GM13976 (cell line): ENCODE results near the gene CLEC16A.

Experiments used
- DNase-seq: peaks from one replicate; pipeline ENCODE4 v3.0.0; 2012; ENCODE audit warnings: low spot score
- in situ Hi-C: fragments of 300-500 bp; cut with MboI; formaldehyde crosslinking; loops from one replicate; pipeline ENCODE4 v1.12.0; 2022; ENCODE audit warnings: low sequenced_read_pairs, mixed read lengths, inconsistent platforms; ENCODE audit not compliant: unreplicated experiment
- TF ChIP-seq, protein P1 (sequence below): IDR thresholded peaks from 2 replicates; pipeline ENCODE4 v1.5.1; 2012; ENCODE audit warnings: borderline replicate concordance, mild to moderate bottlenecking; ENCODE audit not compliant: insufficient read depth; ENCODE audit errors: extremely low read depth, missing control alignments, control extremely low read depth

CLEC16A gene

DNA sequence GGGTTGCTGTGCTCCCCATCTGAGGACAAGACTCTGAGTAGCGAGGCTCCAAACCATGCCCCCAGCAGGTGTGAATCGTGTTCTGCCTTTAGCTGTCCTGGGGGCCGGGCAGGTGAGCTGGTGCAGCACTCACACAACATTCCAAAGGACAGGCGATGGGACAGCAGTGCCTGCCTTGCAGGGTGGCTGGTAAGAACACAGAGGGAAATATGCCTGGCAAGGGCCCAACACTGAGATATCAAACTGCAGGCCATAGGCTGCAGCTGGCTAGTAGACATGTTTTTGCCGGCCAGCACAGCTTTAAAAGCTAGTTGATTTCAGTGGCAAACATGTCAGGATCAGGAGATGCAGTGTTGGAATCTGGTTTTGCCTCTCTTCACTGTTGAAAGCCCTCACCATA is 23.6 kb downstream of the CLEC16A start:
- no peak for DNase-seq
- in situ Hi-C loops = loop anchor here (10.0 to 25.0 kb wide), 4 partner anchors 287 to 844 kb away; partner anchors contain the start of gene SOCS1
- TF ChIP-seq, protein P1, sequence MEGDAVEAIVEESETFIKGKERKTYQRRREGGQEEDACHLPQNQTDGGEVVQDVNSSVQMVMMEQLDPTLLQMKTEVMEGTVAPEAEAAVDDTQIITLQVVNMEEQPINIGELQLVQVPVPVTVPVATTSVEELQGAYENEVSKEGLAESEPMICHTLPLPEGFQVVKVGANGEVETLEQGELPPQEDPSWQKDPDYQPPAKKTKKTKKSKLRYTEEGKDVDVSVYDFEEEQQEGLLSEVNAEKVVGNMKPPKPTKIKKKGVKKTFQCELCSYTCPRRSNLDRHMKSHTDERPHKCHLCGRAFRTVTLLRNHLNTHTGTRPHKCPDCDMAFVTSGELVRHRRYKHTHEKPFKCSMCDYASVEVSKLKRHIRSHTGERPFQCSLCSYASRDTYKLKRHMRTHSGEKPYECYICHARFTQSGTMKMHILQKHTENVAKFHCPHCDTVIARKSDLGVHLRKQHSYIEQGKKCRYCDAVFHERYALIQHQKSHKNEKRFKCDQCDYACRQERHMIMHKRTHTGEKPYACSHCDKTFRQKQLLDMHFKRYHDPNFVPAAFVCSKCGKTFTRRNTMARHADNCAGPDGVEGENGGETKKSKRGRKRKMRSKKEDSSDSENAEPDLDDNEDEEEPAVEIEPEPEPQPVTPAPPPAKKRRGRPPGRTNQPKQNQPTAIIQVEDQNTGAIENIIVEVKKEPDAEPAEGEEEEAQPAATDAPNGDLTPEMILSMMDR = no peak

DNA sequence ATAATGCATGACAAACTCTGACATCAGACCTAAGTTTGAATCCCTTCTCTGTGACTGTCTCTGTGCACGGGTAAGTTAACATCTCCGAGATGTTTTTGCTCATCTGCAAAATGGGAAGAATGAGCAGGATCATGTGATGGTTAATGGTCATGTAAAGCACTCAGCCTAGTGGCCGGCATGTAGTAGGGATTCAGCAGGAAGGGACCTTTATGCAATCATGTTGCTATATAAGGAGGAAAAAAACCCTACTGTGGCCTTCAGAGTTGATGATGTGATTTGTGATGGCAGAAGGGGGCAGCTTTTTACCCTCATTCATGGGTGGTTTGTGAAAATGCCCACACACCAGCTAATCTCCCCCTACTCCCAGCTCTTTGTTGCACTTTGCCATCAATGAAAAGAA is 24.1 kb downstream of the CLEC16A start:
- no peak for DNase-seq
- in situ Hi-C loops = loop anchor here (10.0 to 25.0 kb wide), 4 partner anchors 286 to 844 kb away; partner anchors contain the start of gene SOCS1
- TF ChIP-seq, protein P1 = no peak

DNA sequence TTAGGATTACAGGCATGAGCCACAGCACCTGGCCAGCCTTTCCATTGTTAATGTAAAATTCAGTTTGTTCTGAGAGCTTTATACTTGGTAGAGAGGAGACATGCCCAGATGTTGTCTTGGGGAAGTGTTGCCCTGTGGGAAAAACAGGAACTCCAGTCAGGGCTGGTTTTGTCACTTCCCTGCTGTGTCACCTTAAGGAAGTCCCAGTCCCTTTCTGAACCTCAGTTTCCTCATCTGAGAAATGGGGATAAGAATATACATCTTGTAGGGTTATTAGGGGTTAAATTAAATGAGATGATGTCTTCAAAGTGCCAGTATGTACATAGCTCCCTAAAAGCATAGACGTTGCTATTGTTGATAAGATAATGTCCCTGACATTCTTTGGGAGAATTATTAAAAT is 25.3 kb downstream of the CLEC16A start:
- TF ChIP-seq, protein P1 = no peak
- DNase-seq = no peak
- in situ Hi-C loops = loop anchor here (10.0 to 25.0 kb wide), 4 partner anchors 285 to 843 kb away; partner anchors contain the start of gene SOCS1

DNA sequence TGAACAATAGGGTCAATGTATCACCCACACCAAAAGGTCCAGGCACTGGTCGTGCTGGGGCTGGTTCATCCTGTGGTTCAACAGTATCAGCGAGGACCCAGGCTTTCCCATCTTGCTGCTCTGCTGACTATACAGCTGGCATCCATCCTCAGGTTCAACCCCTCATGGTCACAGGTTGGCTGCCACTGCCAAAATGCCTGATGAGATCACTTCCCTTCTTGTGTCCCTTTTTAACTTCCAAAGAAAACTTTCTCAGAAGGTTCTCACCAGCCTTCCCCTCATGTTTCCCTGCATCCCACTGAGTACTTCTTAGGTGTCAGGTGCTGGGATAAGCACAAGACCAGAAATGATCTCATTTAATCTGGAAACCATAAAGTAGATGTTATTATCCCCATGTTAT is 25.7 kb downstream of the CLEC16A start:
- in situ Hi-C loops = loop anchor here (25.0 kb wide), 3 partner anchors 567 to 842 kb away; a partner anchor contains a TSS
- TF ChIP-seq, protein P1 = no peak

DNA sequence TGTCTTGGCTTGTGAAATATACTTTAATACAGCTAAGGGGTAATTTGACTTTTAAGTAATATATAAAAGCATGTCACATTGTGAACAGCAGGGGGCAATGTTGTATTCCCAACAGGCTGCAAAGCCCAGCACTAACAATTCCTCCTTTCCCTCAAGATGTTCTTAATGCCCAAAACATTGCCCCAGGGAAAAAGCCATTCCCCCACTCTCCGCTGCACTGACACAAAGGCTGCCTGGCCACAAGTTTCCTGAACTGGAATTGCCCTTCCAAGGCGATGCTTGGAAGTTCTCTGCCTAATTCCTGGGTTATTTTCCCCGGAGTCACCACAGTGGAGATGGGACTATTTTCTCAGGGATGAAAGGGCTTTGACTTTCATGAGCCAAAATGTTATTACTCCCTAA is 27.2 kb downstream of the CLEC16A start:
- TF ChIP-seq, protein P1 = peak; percentile 52
- DNase-seq = peak; percentile 61
- in situ Hi-C loops = loop anchor here (25.0 kb wide), 3 partner anchors 566 to 841 kb away; a partner anchor contains a TSS

More for the DNA sequence above, 25.7 kb downstream of the CLEC16A start:
- DNase-seq = no peak

DNA sequence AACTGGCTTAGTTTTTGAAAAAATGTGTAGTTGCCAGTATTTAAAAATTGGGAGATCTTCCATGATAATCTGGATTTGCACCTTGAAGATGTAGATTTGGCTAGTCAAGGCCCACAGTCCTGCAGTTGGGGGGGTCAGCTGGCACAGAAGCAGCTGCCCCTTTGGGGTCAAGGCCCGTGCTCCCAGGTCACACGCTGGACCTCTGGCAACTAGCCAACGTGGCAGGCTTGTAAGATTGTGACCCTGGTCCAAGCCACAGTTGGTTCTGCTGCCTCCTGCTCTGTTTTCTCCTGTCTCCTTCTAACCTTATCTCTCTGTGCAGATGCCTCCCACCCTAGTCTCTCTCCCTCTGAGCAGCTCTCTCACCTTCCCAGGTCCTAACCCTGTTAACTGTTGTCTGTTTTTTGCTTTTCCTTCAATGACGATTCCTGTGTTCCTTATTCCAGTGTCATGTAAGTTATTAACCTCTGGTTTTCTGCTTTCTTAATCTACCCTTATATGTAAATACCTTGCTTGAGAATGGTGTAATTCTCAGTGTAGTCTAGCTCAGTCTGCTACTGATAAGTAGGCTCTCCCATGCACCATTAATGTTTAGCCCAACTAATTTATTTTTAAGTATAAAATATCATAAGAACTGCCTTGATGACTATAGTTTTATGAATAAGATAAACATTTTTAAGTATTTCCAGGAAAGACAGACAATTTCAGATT is 27.9 kb downstream of the CLEC16A start:
- TF ChIP-seq, protein P1 = no peak
- DNase-seq = no peak
- in situ Hi-C loops = loop anchor here (25.0 kb wide), 3 partner anchors 565 to 840 kb away; a partner anchor contains a TSS
